T-helper 1 cell (primary cell): ENCODE results near the gene ROS1.
"Not testable (repeated sequence)": the region's sequence is repeated elsewhere in the genome, so short reads cannot be mapped to it uniquely, and the experiment has no call there.

Experiments used
- DNase-seq, 5 donors: peaks; one replicate each; pipeline ENCODE4 v3.0.0-alpha.2; 2012 to 2020
- total RNA-seq, 4 donors: gene quantifications; one replicate each; lab custom pipeline; 2026; lab: John Stamatoyannopoulos, UW

The ROS1 gene
- 0 to 0.12 (median 0) reads per million in 4 donors for total RNA-seq

DNA sequence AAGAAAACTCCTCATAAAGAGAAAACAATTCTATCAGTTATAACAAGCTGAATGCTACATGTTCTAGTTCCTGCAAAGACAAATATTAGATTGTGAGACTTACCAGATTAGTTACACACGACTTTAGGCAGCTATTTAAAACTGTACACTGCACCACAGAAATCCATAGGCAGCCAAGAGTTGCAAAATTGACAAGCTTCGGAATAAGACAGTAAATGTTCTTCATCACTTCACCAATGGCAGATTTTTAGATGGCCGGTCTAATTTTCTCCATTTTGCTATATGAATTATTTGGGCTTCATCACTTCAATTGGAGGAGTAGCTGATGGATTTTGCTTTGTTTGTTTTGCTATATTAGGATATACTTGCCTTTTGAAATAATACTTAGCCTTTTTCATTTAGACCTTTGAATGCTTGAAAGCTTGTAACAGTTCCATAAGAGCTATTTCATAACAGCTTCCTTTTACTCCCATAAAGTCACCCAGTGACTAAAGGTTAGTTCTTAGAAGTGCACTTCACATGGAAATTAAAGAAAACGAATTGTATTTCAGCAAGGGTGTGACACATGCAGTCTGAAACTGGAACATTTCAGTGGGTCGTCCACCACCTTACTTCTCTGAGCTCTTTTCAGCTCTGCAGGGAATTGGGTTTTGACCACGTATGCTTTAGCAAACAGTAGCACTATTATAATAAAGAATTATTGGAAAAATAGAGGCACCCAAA lies at the start of gene ROS1:
ROS1 (minus strand) TSS at position 512 of the 723 bp plus-strand sequence; CDS start at position 226, 286 bp downstream.
- DNase-seq, result no peak

DNA sequence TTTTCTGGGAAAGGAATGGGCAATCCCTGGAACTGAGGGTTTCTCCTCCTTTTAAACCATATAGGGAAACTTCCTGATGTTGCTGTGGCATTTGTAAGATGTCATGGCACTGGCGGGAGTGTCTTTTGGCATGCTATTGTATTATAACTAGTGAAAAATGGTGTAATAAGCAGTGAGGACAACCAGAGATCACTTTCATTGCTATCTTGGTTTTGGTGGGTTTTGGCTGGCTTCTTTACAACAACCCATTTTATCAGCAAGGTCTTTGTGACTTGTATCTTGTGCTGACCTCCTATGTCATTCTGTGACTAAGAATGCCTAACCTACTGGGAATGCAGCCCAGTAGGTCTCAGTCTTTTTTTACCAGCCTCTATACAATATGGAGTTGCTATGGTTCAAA lies 47.7 kb upstream of the ROS1 start:
- no peak for DNase-seq

DNA sequence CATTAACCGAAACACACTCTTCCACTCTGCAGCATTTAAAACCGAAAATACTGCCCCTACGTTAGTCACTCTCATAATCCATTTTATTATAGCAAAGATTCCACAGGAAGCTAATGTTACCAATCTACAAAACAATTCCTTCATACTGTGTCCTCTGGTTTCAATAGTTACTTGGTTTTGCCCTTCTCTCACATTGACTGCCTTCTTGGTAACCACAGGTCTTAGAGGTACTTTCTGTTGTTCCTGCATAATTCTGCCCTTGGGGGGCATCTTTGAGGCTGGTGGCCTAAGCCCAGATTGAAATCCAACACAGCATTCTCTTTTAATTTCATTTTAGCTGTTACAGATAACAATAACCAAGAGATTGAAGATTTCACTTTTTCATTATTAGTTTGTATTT lies 46.9 kb upstream of the ROS1 start:
- DNase-seq, result no peak

DNA sequence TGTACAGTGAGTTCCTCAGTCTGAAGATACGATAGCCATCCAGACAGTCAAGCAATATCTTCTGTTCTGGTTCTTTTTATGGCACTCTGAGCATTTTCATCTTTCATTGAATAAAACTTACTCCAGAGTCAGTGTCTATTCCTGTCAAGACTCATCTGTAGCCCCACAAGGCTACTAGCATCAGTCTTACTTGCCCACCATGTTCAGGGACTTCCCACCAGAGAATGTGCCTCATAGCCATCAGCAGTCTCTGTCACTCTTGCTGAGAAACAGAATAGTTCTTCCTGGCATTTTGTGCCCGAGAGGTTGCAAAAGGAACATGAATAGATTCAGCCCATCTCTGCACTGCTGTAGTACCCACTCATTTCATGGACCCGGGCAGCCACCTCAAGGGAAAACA lies 44.0 kb upstream of the ROS1 start:
- DNase-seq, result no peak

DNA sequence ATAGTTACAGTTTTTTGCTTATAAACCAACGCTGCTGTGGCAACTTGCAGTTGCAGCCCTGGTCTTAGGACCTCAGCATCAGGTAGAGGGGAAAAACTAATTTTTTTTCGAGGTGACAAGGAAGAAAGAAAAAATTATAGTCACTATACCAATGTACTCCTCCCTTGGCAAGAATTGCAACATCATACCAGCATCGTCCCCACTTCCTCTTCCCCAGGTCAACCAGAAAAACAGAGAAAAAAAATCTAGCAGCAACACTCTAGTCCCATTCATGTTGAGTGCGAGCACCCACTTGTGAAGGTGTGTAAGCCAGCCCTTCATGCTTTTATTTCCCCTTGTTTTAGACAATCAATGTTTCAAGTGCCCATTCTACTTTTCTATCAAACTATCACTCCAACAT lies 43.6 kb upstream of the ROS1 start:
- DNase-seq, result no peak

DNA sequence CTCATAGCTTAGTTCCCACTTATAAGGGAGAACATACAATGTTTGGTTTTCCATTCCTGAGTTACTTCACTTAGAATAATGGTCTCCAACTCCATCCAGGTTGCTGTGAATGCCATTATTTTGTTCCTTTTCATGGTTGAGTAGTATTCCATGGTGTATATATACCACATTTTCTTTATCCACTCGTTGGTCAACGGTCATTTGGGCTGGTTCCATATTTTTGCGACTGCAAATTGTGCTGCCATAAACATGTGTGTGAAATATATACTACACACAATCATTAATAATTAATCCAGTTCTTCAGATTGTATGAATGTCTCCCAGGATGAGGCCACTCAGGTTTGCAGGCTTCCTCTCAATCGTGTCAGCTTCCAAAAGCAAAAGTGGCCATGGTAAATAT lies 42.8 kb upstream of the ROS1 start:
- DNase-seq, result not testable (repeated sequence)

DNA sequence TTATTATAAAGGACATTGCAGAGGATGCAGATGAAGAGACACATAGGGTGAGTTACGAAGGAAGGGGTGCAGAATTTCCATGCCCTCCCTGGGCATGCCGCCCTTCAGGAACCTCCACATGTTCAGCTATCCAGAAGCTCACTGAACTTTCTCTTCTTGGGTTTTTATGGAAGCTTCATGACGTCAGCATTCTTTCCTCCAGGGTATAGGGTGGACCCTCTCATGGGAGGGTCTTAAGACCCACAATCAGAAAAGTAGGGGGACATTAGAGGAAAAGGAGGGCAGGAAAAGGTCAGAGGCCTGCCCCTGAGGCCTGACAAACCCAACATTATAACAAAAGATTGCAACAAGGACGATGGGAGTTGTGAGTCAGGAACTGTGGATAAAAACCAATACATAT lies 42.1 kb upstream of the ROS1 start:
- DNase-seq, result no peak

DNA sequence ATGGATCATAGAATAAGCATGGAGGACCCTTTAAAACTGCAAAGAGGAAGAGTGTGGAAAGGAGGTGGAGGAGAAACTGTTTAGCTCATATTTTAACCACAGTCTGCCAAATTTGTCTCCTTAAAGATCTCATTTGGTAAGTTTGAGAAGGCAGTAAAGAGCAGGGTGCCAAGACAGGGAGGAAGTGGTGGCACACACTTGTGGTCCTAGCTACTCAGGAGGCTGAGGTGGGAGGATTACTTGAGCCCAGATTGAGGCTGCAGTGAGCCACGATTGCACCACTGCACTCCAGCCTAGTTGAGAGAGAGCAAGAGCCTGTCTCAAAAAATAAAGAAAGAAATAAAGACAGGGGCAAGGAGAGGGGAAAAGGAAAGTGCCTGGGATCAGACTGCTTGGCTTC lies 39.9 kb upstream of the ROS1 start:
- DNase-seq, result no peak

DNA sequence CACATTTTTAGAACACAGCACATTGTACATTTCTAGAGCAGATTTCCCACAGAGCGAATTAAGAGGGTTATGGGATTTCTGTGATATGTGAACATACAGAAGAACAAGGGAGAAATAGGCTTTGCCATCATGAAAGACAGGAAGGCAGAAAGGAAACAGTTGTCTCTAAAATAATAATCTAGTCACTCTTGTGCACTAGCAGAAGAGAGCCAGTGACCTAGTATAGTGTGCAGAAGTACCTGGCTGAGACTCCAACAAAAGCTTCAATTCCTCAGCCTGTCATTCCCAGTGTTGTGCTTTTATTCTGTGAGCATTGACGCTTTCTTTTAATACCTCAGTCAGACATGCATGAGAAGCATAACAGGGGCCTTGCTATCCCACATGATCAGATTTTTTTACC lies 39.0 kb upstream of the ROS1 start:
- no peak for DNase-seq

DNA sequence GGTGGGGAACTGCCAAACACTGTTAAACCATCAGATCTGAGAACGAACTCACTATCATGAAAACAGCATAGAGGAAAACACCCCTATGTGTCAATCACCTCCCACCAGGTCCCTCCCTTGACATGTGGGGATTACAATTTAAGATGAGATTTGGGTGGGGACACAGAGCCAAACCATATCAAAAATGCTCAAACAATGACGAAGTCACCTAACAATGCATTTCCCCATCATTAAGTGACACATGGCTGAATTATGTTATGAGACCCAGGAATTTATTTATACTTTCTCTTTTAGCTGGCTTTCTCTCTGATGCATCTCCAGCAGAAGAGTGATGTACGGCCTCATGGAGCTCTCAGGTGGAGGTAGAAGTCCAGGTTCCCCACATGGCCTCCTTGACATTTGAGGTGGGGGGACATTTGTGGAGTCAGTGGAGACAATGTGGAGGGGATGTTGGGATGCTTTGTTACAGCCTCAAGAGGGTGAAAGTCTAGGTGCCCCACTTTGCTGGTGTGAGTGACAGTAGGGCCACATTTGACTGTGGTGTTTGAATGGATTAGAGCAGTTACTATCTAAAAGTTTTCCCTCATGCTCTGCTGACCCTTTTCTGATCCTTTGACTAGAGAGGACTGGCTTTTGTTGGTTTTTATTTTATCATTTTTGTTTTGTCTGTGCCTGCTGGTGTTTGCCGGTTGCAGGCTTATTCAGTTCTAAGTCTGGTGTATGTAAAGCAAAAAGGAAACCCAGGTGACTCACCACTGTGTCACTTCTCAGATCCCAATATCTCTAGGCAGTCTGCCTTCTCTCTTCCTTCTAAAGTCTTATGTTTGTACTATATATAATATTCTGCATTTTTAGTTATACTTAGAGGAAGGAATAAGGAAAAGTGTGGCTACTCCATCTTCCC lies 38.3 kb upstream of the ROS1 start:
- peak in 1 of 5 donors; percentile 23 for DNase-seq

DNA sequence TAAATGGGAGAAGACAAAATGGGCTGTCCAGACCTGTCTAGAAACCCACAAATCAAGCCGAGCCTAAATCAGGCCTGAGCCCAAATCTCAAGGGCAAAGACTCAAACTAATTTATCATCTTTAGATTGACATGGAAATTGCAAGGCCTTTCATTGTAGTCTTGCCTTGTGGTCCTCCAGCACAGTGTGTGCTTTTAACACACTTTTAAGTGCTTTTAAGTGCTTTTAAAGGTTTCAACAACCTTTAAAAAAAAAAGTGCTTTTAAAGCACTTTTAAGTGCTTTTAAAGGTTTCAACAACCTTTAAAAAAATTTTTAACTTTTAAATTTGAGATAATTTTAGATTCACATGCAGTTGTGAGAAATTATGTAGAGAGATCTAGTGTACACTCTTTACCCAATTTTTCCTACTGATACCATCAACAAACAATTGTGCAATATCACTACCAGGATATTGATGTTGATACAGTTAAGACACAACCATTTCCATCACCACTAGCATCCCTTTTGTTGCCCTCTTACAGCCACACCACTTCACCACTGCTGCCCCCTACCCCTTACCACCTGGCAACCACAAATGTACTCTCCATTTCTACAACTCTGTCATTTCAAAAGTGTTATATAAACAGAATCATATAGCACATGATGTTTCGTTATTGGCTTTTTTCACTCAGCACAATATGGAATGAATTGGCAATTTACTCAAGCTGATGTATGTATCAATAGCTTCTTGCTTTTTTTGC lies 33.6 kb upstream of the ROS1 start:
- DNase-seq, result no peak

DNA sequence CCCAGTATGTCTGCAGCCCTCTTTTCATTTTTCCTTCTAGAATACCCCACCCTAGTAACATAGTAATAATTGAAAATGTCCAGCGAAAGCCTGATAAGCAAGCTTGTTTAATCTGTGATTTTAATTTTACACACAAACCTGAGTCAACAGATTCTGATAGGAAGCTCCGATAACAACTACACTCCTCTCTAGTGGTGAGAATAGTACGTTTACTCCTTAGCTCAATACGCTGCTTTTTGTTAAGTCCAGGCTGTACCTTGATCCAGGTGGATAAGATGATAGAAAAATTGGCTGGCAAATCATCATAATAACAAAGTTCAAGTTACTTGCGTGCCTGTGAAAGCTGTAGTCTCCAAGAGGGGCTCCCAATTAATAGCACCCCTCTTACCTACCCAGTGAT lies 31.3 kb upstream of the ROS1 start:
- no peak for DNase-seq

DNA sequence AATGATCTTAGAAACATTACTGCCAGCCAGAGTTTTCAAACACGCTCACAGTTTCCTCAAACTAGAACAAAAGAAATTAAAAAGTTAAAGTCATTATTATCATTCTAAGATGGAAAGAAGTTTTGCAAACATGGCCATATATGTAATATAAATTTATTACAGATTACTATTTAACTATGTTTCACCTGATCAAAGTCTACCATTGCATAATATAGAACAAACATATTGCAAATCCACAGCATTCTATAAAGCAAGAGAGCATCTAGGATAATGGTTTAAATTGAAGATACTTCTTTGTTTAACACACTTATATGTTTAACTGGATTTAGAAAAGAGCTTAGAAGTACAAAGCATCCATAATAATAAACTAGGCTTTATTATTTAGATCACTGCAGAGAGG lies 30.5 kb upstream of the ROS1 start:
- DNase-seq, result no peak

DNA sequence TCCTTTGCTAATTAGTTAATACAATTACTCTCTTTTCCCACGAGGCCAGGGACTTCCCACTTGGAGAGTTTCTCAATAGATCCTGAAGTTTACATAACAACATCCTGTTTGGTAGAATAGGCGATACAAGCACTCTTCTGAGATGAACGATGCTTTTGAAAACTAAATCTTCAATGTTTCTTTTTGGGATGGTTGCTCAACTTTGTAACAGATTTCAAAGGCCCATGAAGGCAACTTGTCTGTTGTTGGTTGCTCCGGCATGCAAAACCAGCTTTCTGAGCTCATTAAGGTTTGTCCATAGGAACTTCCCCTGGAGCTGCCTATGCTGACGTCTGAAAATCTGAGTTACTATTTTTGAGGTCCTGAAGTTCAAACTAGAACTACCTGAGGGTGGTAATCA lies 25.9 kb upstream of the ROS1 start:
- DNase-seq, result no peak

DNA sequence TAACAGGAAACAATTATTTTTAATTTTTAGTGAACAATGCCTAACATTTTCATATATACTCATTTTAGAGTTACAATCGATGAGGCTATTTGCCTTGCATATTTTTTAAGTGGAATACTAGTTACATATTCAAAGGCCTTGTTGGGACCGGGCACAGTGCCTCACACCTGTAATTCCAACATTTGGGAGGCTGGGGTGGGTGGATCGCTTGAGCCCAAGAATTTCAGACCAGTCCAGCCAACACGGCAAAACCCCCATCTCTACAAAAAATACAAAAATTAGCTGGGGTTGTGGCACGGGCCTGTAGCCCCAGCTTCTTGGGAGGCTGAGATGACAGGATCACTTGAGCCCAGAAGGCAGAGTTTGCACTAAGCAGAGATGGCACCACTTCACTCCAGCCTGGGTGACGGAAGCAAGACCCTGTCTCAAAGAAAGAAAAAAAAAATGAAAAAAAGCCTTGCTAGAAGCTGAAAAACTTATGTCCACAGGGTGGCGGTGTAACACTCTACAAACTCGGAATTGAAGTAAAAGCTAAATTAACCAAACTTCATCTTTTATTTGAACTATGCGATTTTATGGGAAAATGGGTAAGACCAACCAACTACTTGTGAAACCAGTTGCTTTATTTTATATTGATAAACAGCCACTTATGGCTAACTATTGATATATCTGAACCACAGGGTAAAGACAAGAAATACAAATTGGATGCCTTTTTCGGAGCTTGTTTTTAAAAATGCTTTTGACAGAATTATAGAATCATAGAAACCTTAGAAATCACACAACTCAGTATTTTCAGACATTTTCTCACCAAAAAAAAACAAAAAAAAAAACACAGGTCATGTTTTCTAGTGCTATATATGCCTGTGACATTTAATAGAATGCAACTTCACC lies 24.1 kb upstream of the ROS1 start:
- peak; percentile 8 to 60 (median 41) for DNase-seq

DNA sequence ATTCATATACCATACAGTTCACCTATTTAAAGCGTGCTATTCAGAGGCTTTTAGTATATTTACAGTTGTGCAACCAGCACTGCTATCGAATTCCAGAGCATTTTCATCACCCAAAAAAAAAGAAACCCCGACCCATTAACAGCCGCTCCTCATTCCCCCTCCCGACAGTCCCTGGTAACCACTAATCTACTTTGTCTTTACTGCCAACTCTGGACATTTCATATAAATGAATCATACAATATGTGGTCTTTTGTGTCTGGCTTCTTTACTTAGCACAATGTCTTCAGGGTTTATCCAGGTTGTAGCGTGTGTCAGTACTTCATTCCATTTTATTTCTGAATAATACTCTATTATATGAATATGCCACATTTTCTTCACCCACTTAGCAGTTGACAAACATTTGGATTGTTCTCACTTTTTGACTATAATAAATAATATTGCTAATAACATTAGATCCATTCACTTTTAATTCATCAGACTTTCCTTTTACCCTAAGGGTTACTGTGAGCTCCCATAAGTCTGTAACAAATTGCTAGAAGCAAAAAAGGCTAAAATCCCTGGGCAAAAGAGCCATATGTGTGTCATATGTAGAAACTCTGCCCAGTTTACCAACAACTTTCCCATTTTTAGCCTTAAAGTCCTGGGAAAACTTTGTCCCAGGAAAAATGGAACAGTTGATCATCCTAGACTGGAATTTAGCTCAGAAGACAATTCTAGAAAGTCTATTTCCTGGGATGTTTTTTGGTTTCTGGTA lies 23.2 kb upstream of the ROS1 start:
- no peak for DNase-seq

DNA sequence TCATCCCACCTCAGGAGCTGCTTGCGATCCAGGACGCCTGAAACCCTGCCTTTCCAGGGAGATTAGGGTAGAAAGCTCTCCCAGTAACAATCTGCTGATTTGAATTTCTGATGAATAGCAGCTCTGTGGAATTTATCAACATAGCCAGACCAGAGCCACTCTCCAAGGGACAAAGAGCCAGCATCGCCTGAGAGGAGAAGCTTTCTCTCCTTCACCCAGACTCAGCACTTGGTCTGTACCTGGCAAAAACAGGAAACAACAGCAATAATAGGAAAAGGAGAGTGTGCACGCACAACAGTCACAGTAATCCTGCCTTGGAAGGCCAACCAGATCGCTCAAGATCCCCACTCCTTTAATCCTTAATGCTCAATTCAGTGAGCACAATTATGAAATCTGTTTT lies 22.3 kb upstream of the ROS1 start:
- no peak for DNase-seq

DNA sequence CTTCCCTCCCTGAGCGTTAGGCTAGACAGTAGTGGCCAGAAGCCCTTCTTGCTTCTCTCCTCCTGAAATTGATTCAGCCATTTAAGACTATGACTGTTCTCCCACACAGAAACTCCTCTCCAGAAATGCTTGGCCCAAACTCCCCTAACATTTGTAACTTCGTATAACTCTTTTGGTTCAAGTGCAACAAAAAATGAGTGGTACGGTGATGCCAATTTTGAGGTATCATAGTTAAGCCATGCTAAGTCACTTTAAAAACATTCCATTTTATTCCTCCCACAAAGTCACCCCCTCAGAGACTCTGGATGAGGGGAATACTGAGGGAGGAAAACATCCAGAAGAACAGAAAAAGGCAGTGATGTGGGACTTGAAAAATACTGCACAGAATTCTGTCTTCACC lies 21.1 kb upstream of the ROS1 start:
- DNase-seq, result no peak

DNA sequence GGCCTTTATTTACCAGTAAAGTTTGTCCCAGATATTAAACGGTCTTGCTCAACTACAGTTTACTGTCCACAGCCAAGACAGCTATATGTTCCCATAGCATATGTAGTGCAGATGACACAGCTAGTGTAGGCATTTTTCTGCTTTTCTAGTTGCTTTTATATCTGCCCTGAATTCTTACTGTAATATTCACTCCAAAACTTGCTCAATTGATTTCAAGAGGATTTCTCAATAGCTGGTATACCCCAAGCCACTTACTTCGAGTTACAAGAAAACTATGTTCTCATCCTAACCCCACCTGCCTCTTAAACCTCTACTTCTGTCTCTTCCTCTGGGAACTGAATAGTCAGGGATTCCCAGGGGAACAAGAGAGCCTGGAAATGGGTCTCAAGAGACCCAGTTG lies 18.9 kb upstream of the ROS1 start:
- DNase-seq, result no peak

DNA sequence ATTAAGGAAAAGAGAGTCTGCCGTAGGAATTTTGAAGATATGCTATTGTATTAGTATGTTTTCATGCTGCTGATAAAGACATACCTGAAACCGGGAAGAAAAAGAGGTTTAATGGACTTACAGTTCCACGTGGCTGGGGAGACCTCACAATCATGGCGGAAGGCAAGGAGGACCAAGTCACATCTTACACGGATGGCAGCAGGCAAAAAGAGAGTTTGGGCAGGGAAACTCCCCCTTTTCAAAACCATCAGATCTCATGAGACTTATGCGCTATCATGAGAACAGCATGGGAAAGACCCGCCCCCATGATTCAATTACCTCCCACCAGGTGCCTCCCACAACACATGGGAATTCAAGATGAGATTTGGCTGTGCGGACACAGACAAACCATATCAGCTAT lies 16.6 kb upstream of the ROS1 start:
- DNase-seq, result not testable (repeated sequence)

DNA sequence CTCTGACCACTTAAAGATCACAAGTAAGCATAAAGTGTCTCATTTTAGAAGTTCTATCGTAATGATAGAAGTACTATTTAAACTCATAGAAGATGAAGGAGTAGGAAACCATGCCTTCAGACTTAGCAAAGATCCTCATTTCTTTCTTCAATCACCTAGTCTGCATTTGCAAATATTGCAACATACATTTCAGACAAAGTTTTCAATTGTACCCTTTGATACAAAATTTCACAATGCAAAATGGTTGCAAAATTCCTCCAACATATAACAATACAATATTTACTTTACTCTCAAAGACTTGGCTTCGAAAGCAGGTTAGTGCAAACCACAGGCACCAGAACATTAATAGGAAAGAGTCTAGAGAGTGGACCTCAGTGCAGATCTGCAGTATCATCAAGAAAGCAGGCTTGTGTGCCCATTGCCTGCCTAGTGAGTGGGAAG lies 16.1 kb upstream of the ROS1 start:
- DNase-seq, result no peak
